H9 (cell line): ENCODE data around the gene ATRN. TPM values are rescaled to one million over a fixed set of nuclear protein-coding genes. Genes with fewer than 3 reads are reported as not detected.

Source experiments
- DNase-seq: peaks from one replicate; pipeline ENCODE4 v3.0.0-alpha.2; 2017
- H2AFZ ChIP-seq: one replicate; pipeline ENCODE4 v1.6.1; 2013; ENCODE audit warnings: mild to moderate bottlenecking, low read length, control low read depth, moderate library complexity
- H2AK5ac ChIP-seq: 2 replicates; pipeline ENCODE4 v1.6.1; 2013; ENCODE audit warnings: low read length, control low read depth, mixed read lengths; ENCODE audit not compliant: insufficient read length
- H2BK120ac ChIP-seq: one replicate; pipeline ENCODE4 v1.6.1; 2013; ENCODE audit warnings: low read depth, mild to moderate bottlenecking, low read length, control low read depth, inconsistent platforms; ENCODE audit not compliant: poor library complexity, severe bottlenecking
- H2BK12ac ChIP-seq: 2 replicates; pipeline ENCODE4 v1.6.1; 2013; ENCODE audit warnings: low read length, control low read depth, mixed read lengths, low read depth; ENCODE audit not compliant: insufficient read length
- H2BK15ac ChIP-seq: 2 replicates; pipeline ENCODE4 v1.6.1; 2013; ENCODE audit warnings: low read depth, low read length, control low read depth
- H2BK20ac ChIP-seq: one replicate; pipeline ENCODE4 v1.6.1; 2013; ENCODE audit warnings: low read depth, mild to moderate bottlenecking, low read length, control low read depth, inconsistent platforms; ENCODE audit not compliant: poor library complexity, severe bottlenecking
- H2BK5ac ChIP-seq: 2 replicates; pipeline ENCODE4 v1.6.1; 2013; ENCODE audit warnings: low read length, control low read depth, mixed read lengths; ENCODE audit not compliant: insufficient read length
- H3K14ac ChIP-seq: 2 replicates; pipeline ENCODE4 v1.6.1; 2013; ENCODE audit warnings: low read length, control low read depth; ENCODE audit not compliant: insufficient read depth
- H3K18ac ChIP-seq: 2 replicates; pipeline ENCODE4 v1.6.1; 2013; ENCODE audit warnings: low read depth, mild to moderate bottlenecking, mixed read lengths, low read length, control low read depth; ENCODE audit not compliant: insufficient read length
- H3K23ac ChIP-seq: 2 replicates; pipeline ENCODE4 v1.6.1; 2013; ENCODE audit warnings: low read length, control low read depth, mixed read lengths, low read depth; ENCODE audit not compliant: insufficient read length
- H3K23me2 ChIP-seq: 2 replicates; pipeline ENCODE4 v1.6.1; 2013; ENCODE audit warnings: low read depth, mild to moderate bottlenecking, mixed read lengths, low read length, control low read depth; ENCODE audit not compliant: insufficient read length, poor library complexity, severe bottlenecking
- H3K27ac ChIP-seq: 2 replicates; pipeline ENCODE4 v1.5.1; 2013; ENCODE audit warnings: low read length, control low read depth, mixed read lengths, low read depth; ENCODE audit not compliant: insufficient read length
- H3K27me3 ChIP-seq: 2 replicates; pipeline ENCODE4 v1.6.1; 2013; ENCODE audit warnings: low read length, control low read depth, inconsistent platforms; ENCODE audit not compliant: insufficient read depth
- H3K4ac ChIP-seq: 2 replicates; pipeline ENCODE4 v1.6.1; 2013; ENCODE audit warnings: low read depth, mild to moderate bottlenecking, control low read depth, inconsistent platforms, low read length, moderate library complexity
- H3K4me1 ChIP-seq: 2 replicates; pipeline ENCODE4 v1.6.1; 2013; ENCODE audit warnings: low read length, control low read depth, inconsistent platforms; ENCODE audit not compliant: insufficient read depth
- H3K4me2 ChIP-seq: 2 replicates; pipeline ENCODE4 v1.6.1; 2013; ENCODE audit warnings: low read length, control low read depth, mixed read lengths; ENCODE audit not compliant: insufficient read length, insufficient read depth
- H3K56ac ChIP-seq: 2 replicates; pipeline ENCODE4 v1.6.1; 2013; ENCODE audit warnings: low read depth, mild to moderate bottlenecking, mixed read lengths, low read length, control low read depth; ENCODE audit not compliant: insufficient read length
- H3K79me1 ChIP-seq: 2 replicates; pipeline ENCODE4 v1.6.1; 2013; ENCODE audit warnings: low read depth, mild to moderate bottlenecking, moderate library complexity, low read length, control low read depth, inconsistent platforms; ENCODE audit not compliant: insufficient read depth, poor library complexity, severe bottlenecking
- H3K79me2 ChIP-seq: 2 replicates; pipeline ENCODE4 v1.6.1; 2013; ENCODE audit warnings: low read length, control low read depth, inconsistent platforms; ENCODE audit not compliant: insufficient read depth
- H3K9ac ChIP-seq: 2 replicates; pipeline ENCODE4 v1.6.1; 2013; ENCODE audit warnings: low read length, control low read depth, mixed read lengths; ENCODE audit not compliant: insufficient read length; ENCODE audit errors: extremely low read depth
- H3K9me3 ChIP-seq: one replicate; pipeline ENCODE4 v1.6.1; 2013; ENCODE audit warnings: low read depth, low read length, inconsistent platforms; ENCODE audit not compliant: control insufficient read depth
- H3T11ph ChIP-seq: one replicate; pipeline ENCODE4 v1.6.1; 2013; ENCODE audit warnings: mild to moderate bottlenecking, low read length, control low read depth, inconsistent platforms
- H4K20me1 ChIP-seq: one replicate; pipeline ENCODE4 v1.6.1; 2013; ENCODE audit not compliant: control insufficient read depth, insufficient read length, insufficient read depth
- H4K5ac ChIP-seq: 2 replicates; pipeline ENCODE4 v1.6.1; 2013; ENCODE audit warnings: low read depth, mild to moderate bottlenecking, mixed read lengths, low read length, control low read depth; ENCODE audit not compliant: insufficient read length
- H4K8ac ChIP-seq: replicated peaks from 2 replicates; pipeline ENCODE4 v1.6.1; 2013; ENCODE audit warnings: low read length, control low read depth, mixed read lengths, low read depth; ENCODE audit not compliant: insufficient read length
- H4K91ac ChIP-seq: 2 replicates; pipeline ENCODE4 v1.6.1; 2013; ENCODE audit warnings: low read depth, mild to moderate bottlenecking, moderate library complexity, mixed read lengths, low read length, control low read depth; ENCODE audit not compliant: insufficient read length
- H3K27ac Mint-ChIP-seq, 3 experiments: 2 replicates in 2 of 3; 3 replicates in 1 of 3; pipeline ENCODE4 v1.8.0; 2020 to 2021; ENCODE audit warnings: mixed read lengths in 3 of 3, mild to moderate bottlenecking in 1 of 3, moderate library complexity in 1 of 3
- H3K27me3 Mint-ChIP-seq: 2 replicates; pipeline ENCODE4 v1.8.0; 2021; ENCODE audit warnings: low read depth, mild to moderate bottlenecking, moderate library complexity, mixed read lengths
- H3K36me3 Mint-ChIP-seq, 3 experiments: 2 replicates in 2 of 3; 3 replicates in 1 of 3; pipeline ENCODE4 v1.8.0; 2020 to 2021; ENCODE audit warnings: low read depth in 3 of 3, mixed read lengths in 3 of 3; ENCODE audit not compliant: insufficient read depth in 1 of 3
- H3K4me1 Mint-ChIP-seq, 2 experiments: 2 replicates each; pipeline ENCODE4 v1.8.0; 2020; ENCODE audit warnings: mixed read lengths in 2 of 2
- H3K4me3 Mint-ChIP-seq, 2 experiments: 2 replicates in 1 of 2; 3 replicates in 1 of 2; pipeline ENCODE4 v1.8.0; 2020 to 2021; ENCODE audit warnings: mild to moderate bottlenecking in 2 of 2, mixed read lengths in 2 of 2, moderate library complexity in 1 of 2
- H3K9me3 Mint-ChIP-seq, 2 experiments: 2 replicates in 1 of 2; 3 replicates in 1 of 2; pipeline ENCODE4 v1.8.0; 2020; ENCODE audit warnings: mild to moderate bottlenecking in 2 of 2, mixed read lengths in 2 of 2, moderate library complexity in 1 of 2
- WGBS: extraction: QIAGEN DNeasy Blood & Tissue Kit; methylation state at CpG from one replicate; pipeline ENCODE4 v1.1.7; 2013; ENCODE audit warnings: missing lambda C conversion rate, low lambda C conversion rate, mixed read lengths; ENCODE audit not compliant: insufficient read length; ENCODE audit errors: extremely low coverage; 5-methylcytosine and 5-hydroxymethylcytosine counted together
- total RNA-seq: library from RNA; stranded (reverse); gene quantifications from 2 replicates; pipeline ENCODE4 v1.2.1, GENCODE V29; 2021
- TF ChIP-seq, protein P1 (sequence below): fragments of 200-600 bp; sonication (generic); conservative IDR thresholded peaks from 3 replicates; pipeline ENCODE4 v1.8.0; 2021; ENCODE audit warnings: antibody characterized with exemption, mild to moderate bottlenecking

The ATRN gene
- total RNA-seq, 1 experiment from 2014 or later = 23.1 TPM

GRCh38 chr20:3687655-3688054 lies 216.8 kb downstream of the ATRN start:
- H4K91ac ChIP-seq = no peak overlapping the region
- H3K4me2 ChIP-seq = no peak overlapping the region
- Mint-ChIP-seq H3K9me3 (no peaks in the 10 kb centered on the region), H3K36me3 (no peaks in the 10 kb centered on the region), H3K27me3 (peaks cover 37% of the 10 kb centered on the region), H3K4me1 (peaks cover 14 to 20% of the 10 kb centered on the region in 2 experiments), H3K27ac (no peak overlapping the region), H3K4me3 (no peak overlapping the region)
- H3K9me3 ChIP-seq = no peaks in the 10 kb centered on the region
- no peak overlapping the region for H3K56ac ChIP-seq
- no peaks in the 10 kb centered on the region for H4K20me1 ChIP-seq
- no peak overlapping the region for H3K9ac ChIP-seq
- H2BK20ac ChIP-seq = no peak overlapping the region
- no peak overlapping the region for H3K4ac ChIP-seq
- H3T11ph ChIP-seq = no peak overlapping the region
- WGBS = no CpG with 5 or more reads among the region's 2 CpGs
- no peak overlapping the region for H4K8ac ChIP-seq
- no peaks in the 10 kb centered on the region for H3K79me2 ChIP-seq
- no peak overlapping the region for H2BK5ac ChIP-seq
- no peak overlapping the region for H3K27ac ChIP-seq
- TF ChIP-seq, protein P1, sequence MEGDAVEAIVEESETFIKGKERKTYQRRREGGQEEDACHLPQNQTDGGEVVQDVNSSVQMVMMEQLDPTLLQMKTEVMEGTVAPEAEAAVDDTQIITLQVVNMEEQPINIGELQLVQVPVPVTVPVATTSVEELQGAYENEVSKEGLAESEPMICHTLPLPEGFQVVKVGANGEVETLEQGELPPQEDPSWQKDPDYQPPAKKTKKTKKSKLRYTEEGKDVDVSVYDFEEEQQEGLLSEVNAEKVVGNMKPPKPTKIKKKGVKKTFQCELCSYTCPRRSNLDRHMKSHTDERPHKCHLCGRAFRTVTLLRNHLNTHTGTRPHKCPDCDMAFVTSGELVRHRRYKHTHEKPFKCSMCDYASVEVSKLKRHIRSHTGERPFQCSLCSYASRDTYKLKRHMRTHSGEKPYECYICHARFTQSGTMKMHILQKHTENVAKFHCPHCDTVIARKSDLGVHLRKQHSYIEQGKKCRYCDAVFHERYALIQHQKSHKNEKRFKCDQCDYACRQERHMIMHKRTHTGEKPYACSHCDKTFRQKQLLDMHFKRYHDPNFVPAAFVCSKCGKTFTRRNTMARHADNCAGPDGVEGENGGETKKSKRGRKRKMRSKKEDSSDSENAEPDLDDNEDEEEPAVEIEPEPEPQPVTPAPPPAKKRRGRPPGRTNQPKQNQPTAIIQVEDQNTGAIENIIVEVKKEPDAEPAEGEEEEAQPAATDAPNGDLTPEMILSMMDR = no peak
- H3K23me2 ChIP-seq = no peaks in the 10 kb centered on the region
- no peaks in the 10 kb centered on the region for H3K27me3 ChIP-seq
- no peak overlapping the region for H2BK12ac ChIP-seq
- H3K4me1 ChIP-seq = peaks cover 4% of the 10 kb centered on the region; the same call in 1 of the 2 replicates
- H3K18ac ChIP-seq = no peak overlapping the region
- no peak overlapping the region for H2BK15ac ChIP-seq
- DNase-seq = no peak
- H3K14ac ChIP-seq = no peak overlapping the region
- H2AFZ ChIP-seq = no peak overlapping the region
- H3K23ac ChIP-seq = no peak overlapping the region
- H2BK120ac ChIP-seq = no peak overlapping the region
- no peak overlapping the region for H2AK5ac ChIP-seq
- no peaks in the 10 kb centered on the region for H3K79me1 ChIP-seq
- H4K5ac ChIP-seq = no peak overlapping the region
